A673 (cell line): Measurements from ENCODE around the gene PLIN3. TPM values are rescaled to one million over a fixed set of nuclear protein-coding genes. Genes with fewer than 3 reads are reported as not detected.

Source experiments
- BruUV-seq: library from RNA; stranded (reverse); fragments of 400-500 nt; replicated peaks from 2 replicates; lab custom pipeline; 2021; lab: Mats Ljungman, UMichigan
- CTCF ChIA-PET: fragments of 300-600 bp; sonication (Branson Sonifier 250); formaldehyde crosslinking; loops from one replicate; lab custom pipeline; 2022; ENCODE audit warnings: antibody characterized with exemption; lab: Charles Lee
- POLR2A ChIA-PET: fragments of 300-600 bp; sonication (Branson Sonifier 250); formaldehyde crosslinking; loops from one replicate; lab custom pipeline; 2022; ENCODE audit warnings: antibody characterized with exemption; ENCODE audit not compliant: low non-redundant PET; lab: Charles Lee
- DNase-seq: peaks from one replicate; pipeline ENCODE4 v3.0.0-alpha.2; 2015; ENCODE audit warnings: low spot score
- H3K27ac ChIP-seq: fragments of 200-600 bp; sonication (generic); 2 replicates; pipeline ENCODE4 v1.5.1; 2016; ENCODE audit warnings: mixed run types, low read depth, mild to moderate bottlenecking, mixed read lengths, antibody characterized with exemption, low read length; ENCODE audit not compliant: poor library complexity, severe bottlenecking
- H3K27me3 ChIP-seq: fragments of 200-600 bp; sonication (generic); replicated peaks from 2 replicates; pipeline ENCODE4 v1.6.1; 2017; ENCODE audit warnings: mixed run types, low read depth, mild to moderate bottlenecking, mixed read lengths, antibody characterized with exemption, low read length; ENCODE audit not compliant: insufficient read depth, poor library complexity
- H3K36me3 ChIP-seq: fragments of 200-600 bp; sonication (generic); 2 replicates; pipeline ENCODE4 v1.6.1; 2016; ENCODE audit warnings: mixed run types, mild to moderate bottlenecking, mixed read lengths, antibody characterized with exemption, low read length; ENCODE audit not compliant: insufficient read depth, poor library complexity, severe bottlenecking
- H3K4me1 ChIP-seq: fragments of 200-600 bp; sonication (generic); 2 replicates; pipeline ENCODE4 v1.6.1; 2017; ENCODE audit warnings: mixed run types, mild to moderate bottlenecking, mixed read lengths, antibody characterized with exemption, low read length; ENCODE audit not compliant: insufficient read depth, poor library complexity, severe bottlenecking
- H3K4me3 ChIP-seq: fragments of 200-600 bp; sonication (generic); 2 replicates; pipeline ENCODE4 v1.5.1; 2016; ENCODE audit warnings: low read depth, mixed run types, mild to moderate bottlenecking, mixed read lengths, low read length; ENCODE audit not compliant: poor library complexity, severe bottlenecking
- H3K9me3 ChIP-seq: fragments of 200-600 bp; sonication (generic); 2 replicates; pipeline ENCODE4 v1.6.1; 2016; ENCODE audit warnings: mixed run types, low read depth, mild to moderate bottlenecking, mixed read lengths, antibody characterized with exemption, low read length; ENCODE audit not compliant: poor library complexity, severe bottlenecking
- CTCF ChIP-seq: fragments of 300-800, 200-600 bp; sonication (generic); conservative IDR thresholded peaks from 2 replicates; pipeline ENCODE4 v1.5.1; 2017; ENCODE audit warnings: low read depth, mild to moderate bottlenecking, antibody characterized with exemption, low read length, moderate library complexity, mixed read lengths
- EZH2 ChIP-seq: fragments of 200-600 bp; sonication (generic); IDR thresholded peaks from 2 replicates; pipeline ENCODE4 v1.6.1; 2017; ENCODE audit warnings: borderline replicate concordance, low read depth, mild to moderate bottlenecking, mixed read lengths, antibody characterized with exemption, low read length; ENCODE audit not compliant: poor library complexity, severe bottlenecking
- intact Hi-C: fragments of 100-400 bp; cut with micrococcal nuclease; formaldehyde crosslinking; loops from one replicate; pipeline ENCODE4 v1.10.0; 2022; ENCODE audit not compliant: unreplicated experiment
- total RNA-seq: library from RNA; stranded (reverse); gene quantifications from 2 replicates; pipeline ENCODE4 v1.2.3, GENCODE V29; 2021

The PLIN3 gene
- total RNA-seq, 1 experiment from 2014 or later: 30.6 TPM

GRCh38 chr19:4844348-4845179, 22.9 kb downstream of the PLIN3 start:
- TF ChIP-seq EZH2: no peak
- TF ChIP-seq CTCF: no peak
- intact Hi-C loops: no loop called here
- BruUV-seq: no TSS peak
- Histone ChIP-seq H3K4me1 (no peaks in the 10 kb centered on the region), H3K27ac (no peak overlapping the region), H3K27me3 (no peaks in the 10 kb centered on the region), H3K4me3 (no peak overlapping the region), H3K9me3 (no peaks in the 10 kb centered on the region), H3K36me3 (peaks cover 4% of the 10 kb centered on the region)
- POLR2A ChIA-PET: no interaction called here
- DNase-seq: no peak
- CTCF ChIA-PET: interaction anchor here (0.6 to 0.7 kb wide), 2 partner anchors 46 to 53 kb away, joined by 4 to 10 read pairs; partner anchors contain the start of gene FEM1A

- Histone ChIP-seq H3K27ac (no peak overlapping the region), H3K4me1 (no peaks in the 10 kb centered on the region), H3K4me3 (no peak overlapping the region), H3K36me3 (peaks cover 9% of the 10 kb centered on the region), H3K27me3 (no peaks in the 10 kb centered on the region), H3K9me3 (no peaks in the 10 kb centered on the region)
- POLR2A ChIA-PET: no interaction called here
- CTCF ChIA-PET: no interaction called here
- DNase-seq: no peak
- TF ChIP-seq CTCF (no peak), EZH2 (no peak)
- intact Hi-C loops: no loop called here
- BruUV-seq: no TSS peak
Observed at GRCh38 chr19:4843647-4843965, 23.9 kb downstream of the PLIN3 start.

GRCh38 chr19:4839192-4839591, 28.3 kb downstream of the PLIN3 start:
- ChIA-PET POLR2A (no interaction called here), CTCF (no interaction called here)
- peaks cover 4% of the 10 kb centered on the region for H3K36me3 ChIP-seq
- TF ChIP-seq EZH2 (no peak), CTCF (no peak)
- intact Hi-C loops: no loop called here
- no peak overlapping the region for H3K27ac ChIP-seq
- no peaks in the 10 kb centered on the region for H3K27me3 ChIP-seq
- H3K4me3 ChIP-seq: no peak overlapping the region
- no TSS peak for BruUV-seq
- H3K9me3 ChIP-seq: no peaks in the 10 kb centered on the region
- no peak for DNase-seq
- no peaks in the 10 kb centered on the region for H3K4me1 ChIP-seq
